WTC11 (cell line): ENCODE measurements around the gene CTCFL. TPM values are rescaled to one million over a fixed set of nuclear protein-coding genes. Genes with fewer than 3 reads are reported as not detected.

Experiments used
- ATAC-seq: fragments of 200-7000 bp; cut with Tn5 transposase; 2 replicates; pipeline ENCODE4 v1.10.0; 2021; ENCODE audit warnings: mild to moderate bottlenecking, moderate library complexity
- CTCF ChIA-PET: fragments of 300-600 bp; sonication (Branson Sonifier 250); formaldehyde crosslinking; loops from one replicate; lab custom pipeline; 2021; ENCODE audit warnings: antibody characterized with exemption; lab: Charles Lee
- POLR2A ChIA-PET: fragments of 350-600 bp; sonication (Branson Sonifier 250); formaldehyde crosslinking; loops from one replicate; lab custom pipeline; 2021; ENCODE audit warnings: antibody characterized with exemption; lab: Charles Lee
- DNase-seq: peaks from one replicate; pipeline ENCODE4 v3.0.0; 2021; ENCODE audit warnings: low spot score
- H3K27ac Mint-ChIP-seq: 2 replicates; pipeline ENCODE4 v1.8.0; 2021; ENCODE audit warnings: mixed read lengths
- H3K27me3 Mint-ChIP-seq: 2 replicates; pipeline ENCODE4 v1.8.0; 2021; ENCODE audit warnings: low read depth, mild to moderate bottlenecking, moderate library complexity, mixed read lengths
- H3K36me3 Mint-ChIP-seq: 2 replicates; pipeline ENCODE4 v1.8.0; 2021; ENCODE audit warnings: mixed read lengths
- H3K4me1 Mint-ChIP-seq: 2 replicates; pipeline ENCODE4 v1.8.0; 2022; ENCODE audit warnings: mixed read lengths
- H3K4me3 Mint-ChIP-seq: 2 replicates; pipeline ENCODE4 v1.8.0; 2021; ENCODE audit warnings: mild to moderate bottlenecking, moderate library complexity, mixed read lengths
- H3K9me3 Mint-ChIP-seq: 2 replicates; pipeline ENCODE4 v1.8.0; 2021; ENCODE audit warnings: mixed read lengths
- AR ChIP-seq: fragments of 250-450 bp; sonication (Bioruptor Pico); IDR thresholded peaks from 2 replicates; pipeline ENCODE4 v1.9.0; 2021; ENCODE audit warnings: mild to moderate bottlenecking
- ARID4B ChIP-seq: sonication (generic); formaldehyde crosslinking; IDR thresholded peaks from 2 replicates; pipeline ENCODE4 v1.8.0; 2023; ENCODE audit warnings: missing genetic modification reagents, mild to moderate bottlenecking, borderline replicate concordance
- ATF3 ChIP-seq: sonication (generic); formaldehyde crosslinking; conservative IDR thresholded peaks from 2 replicates; pipeline ENCODE4 v1.8.1; 2022; ENCODE audit warnings: mild to moderate bottlenecking, missing genetic modification reagents
- ERG ChIP-seq: fragments of 250-450 bp; sonication (Bioruptor Pico); IDR thresholded peaks from 2 replicates; pipeline ENCODE4 v1.8.0; 2021; ENCODE audit warnings: mild to moderate bottlenecking
- ETV6 ChIP-seq: sonication (generic); formaldehyde crosslinking; IDR thresholded peaks from 2 replicates; pipeline ENCODE4 v1.8.1; 2022; ENCODE audit warnings: mild to moderate bottlenecking, missing genetic modification reagents
- FOXJ3 ChIP-seq: sonication (generic); formaldehyde crosslinking; IDR thresholded peaks from 2 replicates; pipeline ENCODE4 v1.9.0; 2021; ENCODE audit warnings: missing genetic modification reagents, mild to moderate bottlenecking, borderline replicate concordance
- FOXP4 ChIP-seq: sonication (generic); formaldehyde crosslinking; IDR thresholded peaks from 2 replicates; pipeline ENCODE4 v1.8.0; 2022; ENCODE audit warnings: mild to moderate bottlenecking, missing genetic modification reagents
- MLX ChIP-seq: sonication (generic); formaldehyde crosslinking; IDR thresholded peaks from 2 replicates; pipeline ENCODE4 v1.8.1; 2023; ENCODE audit warnings: mild to moderate bottlenecking, missing genetic modification reagents, moderate library complexity
- NR3C1 ChIP-seq: sonication (generic); formaldehyde crosslinking; conservative IDR thresholded peaks from 2 replicates; pipeline ENCODE4 v1.8.1; 2023; ENCODE audit warnings: low read depth, mild to moderate bottlenecking, missing genetic modification reagents
- PREB ChIP-seq: sonication (generic); formaldehyde crosslinking; IDR thresholded peaks from 2 replicates; pipeline ENCODE4 v1.8.1; 2022; ENCODE audit warnings: mild to moderate bottlenecking, missing genetic modification reagents, moderate library complexity, borderline replicate concordance
- ZBTB21 ChIP-seq: sonication (generic); formaldehyde crosslinking; IDR thresholded peaks from 2 replicates; pipeline ENCODE4 v1.8.1; 2023; ENCODE audit warnings: mild to moderate bottlenecking, missing genetic modification reagents, borderline replicate concordance
- ZMAT4 ChIP-seq: fragments of 250-450 bp; sonication (Bioruptor Pico); IDR thresholded peaks from 2 replicates; pipeline ENCODE4 v1.9.0; 2021; ENCODE audit warnings: mild to moderate bottlenecking
- ZNF219 ChIP-seq: sonication (generic); formaldehyde crosslinking; IDR thresholded peaks from 2 replicates; pipeline ENCODE4 v1.8.0; 2023; ENCODE audit warnings: missing genetic modification reagents, mild to moderate bottlenecking, borderline replicate concordance
- ZNF423 ChIP-seq: fragments of 250-450 bp; sonication (Bioruptor Pico); IDR thresholded peaks from 2 replicates; pipeline ENCODE4 v2.1.2; 2022; ENCODE audit warnings: mild to moderate bottlenecking, moderate library complexity
- ZNF671 ChIP-seq: fragments of 250-450 bp; sonication (Bioruptor Pico); IDR thresholded peaks from 2 replicates; pipeline ENCODE4 v1.8.0; 2021; ENCODE audit warnings: mild to moderate bottlenecking
- ZSCAN18 ChIP-seq: fragments of 250-450 bp; sonication (Bioruptor Pico); IDR thresholded peaks from 2 replicates; pipeline ENCODE4 v2.1.2; 2022; ENCODE audit warnings: mild to moderate bottlenecking, moderate library complexity
- total RNA-seq: library from RNA; stranded (reverse); gene quantifications from 3 replicates; pipeline ENCODE4 v1.2.3, GENCODE V29; 2021

Gene CTCFL
- total RNA-seq, 1 experiment from 2014 or later: 0.70 TPM

- ATAC-seq: no peak
- CTCF ChIA-PET: interaction anchor here (1.6 to 2.4 kb wide), 4 partner anchors 7 to 213 kb away, joined by 4 to 11 read pairs (median 8); no protein-coding TSS in a partner anchor
- Mint-ChIP-seq H3K36me3 (no peaks in the 10 kb centered on the region), H3K27ac (no peak overlapping the region), H3K9me3 (no peaks in the 10 kb centered on the region), H3K27me3 (no peaks in the 10 kb centered on the region), H3K4me3 (no peak overlapping the region), H3K4me1 (peaks cover 44% of the 10 kb centered on the region)
- no peak for DNase-seq
- POLR2A ChIA-PET: interaction anchor here (1.2 kb wide), 1 partner anchor 45 kb away, joined by 3 read pairs; no protein-coding TSS in a partner anchor
- no peak for TF ChIP-seq ZNF671 (CRISPR knock-in tag)
Observed at GRCh38 chr20:57480444-57481160, 44.3 kb downstream of the CTCFL start.

GRCh38 chr20:57479196-57479595 is 45.7 kb downstream of the CTCFL start:
- ATAC-seq (no peak), DNase-seq (no peak)
- Mint-ChIP-seq H3K4me1 (peaks cover 44% of the 10 kb centered on the region), H3K36me3 (no peaks in the 10 kb centered on the region), H3K27me3 (no peaks in the 10 kb centered on the region), H3K27ac (no peak overlapping the region), H3K4me3 (no peak overlapping the region), H3K9me3 (no peaks in the 10 kb centered on the region)
- ChIA-PET CTCF (interaction anchor here (3.5 kb wide), 1 partner anchor 20 kb away, joined by 13 read pairs; no protein-coding TSS in a partner anchor), POLR2A (no interaction called here)
- TF ChIP-seq ZMAT4 (CRISPR knock-in tag) (no peak), ETV6 (CRISPR knock-in tag) (no peak), ATF3 (CRISPR knock-in tag) (no peak), ZNF423 (no peak), ERG (CRISPR knock-in tag) (no peak), ZSCAN18 (CRISPR knock-in tag) (no peak), PREB (CRISPR knock-in tag) (no peak), FOXJ3 (CRISPR knock-in tag) (no peak), ZNF219 (CRISPR knock-in tag) (no peak), AR (no peak), MLX (CRISPR knock-in tag) (no peak), FOXP4 (CRISPR knock-in tag) (no peak), ARID4B (CRISPR knock-in tag) (no peak), ZBTB21 (CRISPR knock-in tag) (no peak), NR3C1 (no peak)
